Osteocyte (in vitro differentiated cells): ENCODE results near the gene TRMT1. TPM values are rescaled to one million over a fixed set of nuclear protein-coding genes. Genes with fewer than 3 reads are reported as not detected.

ENCODE experiments used
- DNase-seq: peaks from one replicate; pipeline ENCODE4 v3.0.0; 2021; ENCODE audit warnings: mixed read lengths; ENCODE audit not compliant: unreplicated experiment; ENCODE audit errors: extremely low spot score
- H3K27ac Mint-ChIP-seq: one replicate; pipeline ENCODE4 v1.8.0; 2021; ENCODE audit warnings: mild to moderate bottlenecking, mixed read lengths; ENCODE audit not compliant: unreplicated experiment
- H3K27me3 Mint-ChIP-seq: one replicate; pipeline ENCODE4 v1.8.0; 2021; ENCODE audit warnings: mixed read lengths; ENCODE audit not compliant: unreplicated experiment
- H3K36me3 Mint-ChIP-seq: one replicate; pipeline ENCODE4 v1.8.0; 2021; ENCODE audit warnings: mixed read lengths; ENCODE audit not compliant: unreplicated experiment
- H3K4me1 Mint-ChIP-seq: one replicate; pipeline ENCODE4 v1.8.0; 2021; ENCODE audit warnings: mixed read lengths; ENCODE audit not compliant: unreplicated experiment
- H3K4me3 Mint-ChIP-seq: one replicate; pipeline ENCODE4 v1.8.0; 2021; ENCODE audit warnings: mild to moderate bottlenecking, moderate library complexity, mixed read lengths; ENCODE audit not compliant: unreplicated experiment
- H3K9me3 Mint-ChIP-seq: one replicate; pipeline ENCODE4 v1.8.0; 2021; ENCODE audit warnings: mixed read lengths; ENCODE audit not compliant: unreplicated experiment
- CTCF ChIP-seq: fragments of 200-600 bp; sonication (generic); IDR thresholded peaks from 2 replicates; pipeline ENCODE4 v1.5.0; 2021; ENCODE audit warnings: antibody characterized with exemption, mild to moderate bottlenecking, moderate library complexity
- total RNA-seq: library from RNA; stranded (reverse); gene quantifications from 2 replicates; pipeline ENCODE4 v1.2.1, GENCODE V29; 2021

The TRMT1 gene
- total RNA-seq, 1 donor from 2014 or later = 43.1 TPM

GRCh38 chr19:13078381-13078780 lies 38.2 kb downstream of the TRMT1 start:
- no peaks in the 10 kb centered on the region for H3K27me3 Mint-ChIP-seq
- TF ChIP-seq CTCF = no peak
- H3K4me1 Mint-ChIP-seq = peaks cover 38% of the 10 kb centered on the region
- H3K27ac Mint-ChIP-seq = no peak overlapping the region
- peaks cover 30% of the 10 kb centered on the region for H3K36me3 Mint-ChIP-seq
- H3K4me3 Mint-ChIP-seq = no peak overlapping the region
- DNase-seq = no peak
- no peaks in the 10 kb centered on the region for H3K9me3 Mint-ChIP-seq

GRCh38 chr19:13077240-13077639 lies 39.3 kb downstream of the TRMT1 start:
- H3K27me3 Mint-ChIP-seq = no peaks in the 10 kb centered on the region
- peaks cover 27% of the 10 kb centered on the region for H3K4me1 Mint-ChIP-seq
- no peaks in the 10 kb centered on the region for H3K9me3 Mint-ChIP-seq
- H3K4me3 Mint-ChIP-seq = no peak overlapping the region
- no peak for DNase-seq
- H3K36me3 Mint-ChIP-seq = peaks cover 30% of the 10 kb centered on the region
- H3K27ac Mint-ChIP-seq = no peak overlapping the region
- TF ChIP-seq CTCF = no peak

GRCh38 chr19:13076787-13077186 lies 39.8 kb downstream of the TRMT1 start:
- no peaks in the 10 kb centered on the region for H3K27me3 Mint-ChIP-seq

GRCh38 chr19:13076320-13076719 lies 40.2 kb downstream of the TRMT1 start:
- DNase-seq = no peak
- no peak overlapping the region for H3K4me3 Mint-ChIP-seq
- peaks cover 26% of the 10 kb centered on the region for H3K36me3 Mint-ChIP-seq
- H3K27me3 Mint-ChIP-seq = no peaks in the 10 kb centered on the region
- H3K27ac Mint-ChIP-seq = no peak overlapping the region
- no peaks in the 10 kb centered on the region for H3K9me3 Mint-ChIP-seq
- TF ChIP-seq CTCF = no peak
- peaks cover 19% of the 10 kb centered on the region for H3K4me1 Mint-ChIP-seq

More at GRCh38 chr19:13076787-13077186, 39.8 kb downstream of the TRMT1 start:
- DNase-seq = no peak
- Mint-ChIP-seq H3K9me3 (no peaks in the 10 kb centered on the region), H3K4me1 (peaks cover 22% of the 10 kb centered on the region), H3K36me3 (peaks cover 28% of the 10 kb centered on the region), H3K27ac (no peak overlapping the region), H3K4me3 (no peak overlapping the region)
- no peak for TF ChIP-seq CTCF

GRCh38 chr19:13074378-13074777 lies 42.2 kb downstream of the TRMT1 start:
- Mint-ChIP-seq H3K27me3 (no peaks in the 10 kb centered on the region), H3K9me3 (no peaks in the 10 kb centered on the region), H3K4me3 (no peak overlapping the region), H3K27ac (no peak overlapping the region), H3K4me1 (peaks cover 9% of the 10 kb centered on the region), H3K36me3 (peaks cover 26% of the 10 kb centered on the region)
- TF ChIP-seq CTCF = no peak
- no peak for DNase-seq
